MM.1S (cell line): Measurements from ENCODE around the gene NFAT5.

Source experiments
- EZH2 ChIP-seq: fragments of 300-600 bp; sonication (generic); optimal IDR thresholded peaks from 2 replicates; pipeline ENCODE3; 2017; ENCODE audit warnings: low read depth, mild to moderate bottlenecking, antibody characterized with exemption, low read length, mixed read lengths
- EZH2phosphoT487 ChIP-seq: fragments of 300-600 bp; sonication (generic); IDR thresholded peaks from 2 replicates; pipeline ENCODE4 v1.6.1; 2018; ENCODE audit warnings: antibody characterized with exemption, low read length
- TF ChIP-seq, protein P1 (sequence below): fragments of 300-600 bp; sonication (generic); IDR thresholded peaks from 2 replicates; pipeline ENCODE4 v1.5.1; 2016; ENCODE audit warnings: antibody characterized with exemption, low read length, mixed read lengths

DNA sequence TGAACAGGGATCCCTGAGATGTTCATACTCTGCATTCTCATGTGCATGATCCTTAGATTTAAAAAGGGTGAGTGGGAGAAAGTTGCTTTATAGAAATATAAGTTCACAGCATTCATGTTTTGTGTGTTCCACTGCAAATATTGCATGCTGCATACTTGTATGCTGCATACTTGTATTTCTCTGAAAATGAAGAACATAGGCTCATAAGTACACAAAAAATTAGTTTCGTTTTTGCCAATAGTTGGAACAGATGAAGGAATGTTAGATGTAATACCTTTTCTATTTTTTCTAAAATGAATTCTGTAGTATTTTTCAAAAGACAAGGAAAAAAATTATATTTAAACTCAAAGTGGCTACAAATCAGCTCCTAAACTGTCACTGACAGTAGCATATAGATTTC lies 79.0 kb downstream of the NFAT5 start:
- no peak for TF ChIP-seq EZH2
- TF ChIP-seq, protein P1, sequence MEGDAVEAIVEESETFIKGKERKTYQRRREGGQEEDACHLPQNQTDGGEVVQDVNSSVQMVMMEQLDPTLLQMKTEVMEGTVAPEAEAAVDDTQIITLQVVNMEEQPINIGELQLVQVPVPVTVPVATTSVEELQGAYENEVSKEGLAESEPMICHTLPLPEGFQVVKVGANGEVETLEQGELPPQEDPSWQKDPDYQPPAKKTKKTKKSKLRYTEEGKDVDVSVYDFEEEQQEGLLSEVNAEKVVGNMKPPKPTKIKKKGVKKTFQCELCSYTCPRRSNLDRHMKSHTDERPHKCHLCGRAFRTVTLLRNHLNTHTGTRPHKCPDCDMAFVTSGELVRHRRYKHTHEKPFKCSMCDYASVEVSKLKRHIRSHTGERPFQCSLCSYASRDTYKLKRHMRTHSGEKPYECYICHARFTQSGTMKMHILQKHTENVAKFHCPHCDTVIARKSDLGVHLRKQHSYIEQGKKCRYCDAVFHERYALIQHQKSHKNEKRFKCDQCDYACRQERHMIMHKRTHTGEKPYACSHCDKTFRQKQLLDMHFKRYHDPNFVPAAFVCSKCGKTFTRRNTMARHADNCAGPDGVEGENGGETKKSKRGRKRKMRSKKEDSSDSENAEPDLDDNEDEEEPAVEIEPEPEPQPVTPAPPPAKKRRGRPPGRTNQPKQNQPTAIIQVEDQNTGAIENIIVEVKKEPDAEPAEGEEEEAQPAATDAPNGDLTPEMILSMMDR, result no peak
- no peak for TF ChIP-seq EZH2phosphoT487
